NCI-H526 (cell line): ENCODE results near the gene PRKAR2B.
"Not testable (repeated sequence)": the region's sequence is repeated elsewhere in the genome, so short reads cannot be mapped to it uniquely, and the experiment has no call there.

Source experiments
- DNase-seq, 2 experiments: peaks; one replicate each; lab custom pipeline; 2025; lab: John Stamatoyannopoulos, UW

PRKAR2B gene

DNA sequence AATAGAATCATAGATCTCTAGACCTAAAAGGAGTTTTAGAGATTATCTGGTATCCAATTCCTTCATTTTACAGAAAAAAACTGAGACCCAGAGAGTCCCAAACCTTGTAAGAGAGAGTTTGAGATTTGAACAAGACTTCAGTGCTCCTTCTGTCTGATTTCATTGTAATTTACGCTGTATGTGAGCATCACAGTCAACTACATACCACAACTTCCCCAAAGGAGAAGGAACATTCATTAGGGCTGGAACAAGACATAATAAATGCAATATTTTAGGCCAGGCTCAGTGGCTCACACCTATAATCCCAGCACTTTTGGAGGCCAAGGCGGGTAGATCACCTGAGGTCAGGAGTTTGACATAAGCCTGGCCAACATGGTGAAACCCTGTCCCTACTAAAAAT, 17.3 kb upstream of the PRKAR2B start:
- DNase-seq = no peak

DNA sequence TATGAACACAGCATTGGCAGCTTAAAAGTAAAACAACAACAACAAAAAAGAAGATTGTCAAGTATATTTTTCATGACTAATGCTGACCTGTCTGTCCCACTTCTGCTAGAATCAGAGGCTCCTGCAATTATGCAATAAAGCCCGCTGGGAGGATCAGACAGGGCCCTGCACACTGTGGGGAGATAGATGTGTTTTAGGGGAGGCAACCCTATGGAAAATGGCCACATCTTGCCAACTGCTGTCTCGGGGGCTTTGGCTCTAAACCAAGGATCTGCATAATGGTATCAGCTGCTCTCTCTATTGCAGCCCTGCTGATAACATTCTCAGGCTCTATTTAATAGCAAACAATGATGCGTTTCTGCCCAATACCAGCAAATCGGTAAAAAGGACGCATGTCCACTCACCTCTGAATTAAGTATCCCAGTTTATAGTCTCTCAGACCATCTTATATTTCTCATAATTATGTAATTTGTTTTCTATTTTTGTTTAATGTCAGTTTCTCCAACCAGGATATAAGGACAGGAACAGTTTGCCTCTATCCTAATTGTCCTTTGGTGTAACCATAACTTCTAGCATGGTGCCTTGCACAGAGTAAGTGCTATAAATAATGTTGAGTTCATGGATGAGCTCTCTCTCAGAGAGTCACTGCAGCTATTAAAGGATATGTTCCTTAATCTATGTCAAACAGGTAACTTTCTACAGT, 15.3 kb upstream of the PRKAR2B start:
- no peak for DNase-seq

DNA sequence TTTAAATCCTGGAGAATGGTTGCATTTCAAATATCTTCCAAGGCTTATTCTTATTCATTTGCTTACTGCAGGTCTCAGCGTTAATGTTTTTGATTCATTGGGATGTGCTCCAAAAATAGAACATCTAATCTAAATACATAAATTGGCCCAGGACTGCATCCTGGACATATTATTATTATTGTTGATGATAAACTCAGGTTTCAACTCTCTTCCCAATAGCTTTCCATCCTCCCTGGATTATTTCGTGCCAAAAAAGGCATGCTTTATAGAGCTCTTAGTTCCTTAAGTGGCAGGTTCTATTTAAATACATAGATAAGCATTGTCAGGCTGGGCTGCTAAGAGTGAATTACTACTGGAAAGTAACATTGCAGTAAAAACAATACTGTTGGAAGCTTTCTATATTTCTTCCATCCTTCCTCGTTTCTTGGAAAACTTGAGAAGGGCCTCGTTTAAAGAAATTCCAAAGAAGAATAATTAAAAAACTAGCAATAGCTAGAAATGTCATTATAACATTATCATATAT, 14.7 kb upstream of the PRKAR2B start:
- DNase-seq = no peak

DNA sequence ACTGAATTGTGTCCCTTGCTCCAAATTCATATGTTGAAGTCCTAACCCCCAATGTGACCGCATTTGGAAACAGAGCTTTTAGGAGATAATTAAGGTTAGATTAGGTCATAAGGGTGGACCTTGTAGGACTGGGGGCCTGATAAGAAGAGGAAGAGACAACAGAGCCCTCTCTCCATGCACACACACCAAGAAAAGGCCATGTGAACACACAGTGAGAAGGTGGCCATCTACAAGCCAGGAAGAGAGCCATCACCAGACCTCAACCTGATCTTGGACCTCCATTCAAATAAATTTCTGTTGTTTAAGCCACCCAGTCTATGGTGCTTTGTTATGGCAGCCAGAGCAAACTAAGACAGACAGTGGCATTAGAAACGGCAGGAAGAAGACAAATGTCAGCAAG, 12.5 kb upstream of the PRKAR2B start:
- DNase-seq = no peak

DNA sequence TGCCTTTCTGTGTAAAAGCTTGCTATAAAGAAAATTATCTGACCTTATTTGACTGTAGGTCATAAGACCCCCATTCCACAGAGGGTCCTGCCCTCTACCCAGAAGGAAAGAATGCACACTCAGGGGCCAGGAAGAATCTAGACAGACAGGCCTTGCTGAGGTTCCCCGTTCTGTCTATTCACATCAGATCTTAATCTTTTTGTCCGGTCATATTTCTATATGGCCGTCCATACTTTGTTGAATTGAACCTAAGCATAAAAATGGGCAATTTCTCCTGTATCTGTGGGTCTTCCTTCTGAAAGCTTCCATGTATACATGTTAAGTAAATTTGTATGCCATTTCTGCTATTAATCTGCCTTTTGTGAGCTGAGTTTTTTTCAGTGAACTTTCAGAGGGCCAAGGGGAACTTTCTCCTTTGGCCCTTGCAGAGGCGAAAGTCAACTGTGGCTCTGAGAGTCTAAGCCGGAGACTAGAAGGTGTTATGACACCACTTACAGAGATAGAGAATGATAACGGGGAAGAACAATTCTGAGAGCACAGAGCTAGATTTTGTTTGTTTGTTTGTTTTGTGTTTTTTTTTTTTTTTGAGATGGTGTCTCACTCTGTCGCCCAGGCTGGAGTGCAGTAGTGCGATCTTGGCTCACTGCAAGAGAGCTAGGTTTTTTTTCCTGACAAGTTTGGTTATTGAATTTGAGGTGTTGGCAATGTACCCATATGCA, 11.6 kb upstream of the PRKAR2B start:
- no peak for DNase-seq

DNA sequence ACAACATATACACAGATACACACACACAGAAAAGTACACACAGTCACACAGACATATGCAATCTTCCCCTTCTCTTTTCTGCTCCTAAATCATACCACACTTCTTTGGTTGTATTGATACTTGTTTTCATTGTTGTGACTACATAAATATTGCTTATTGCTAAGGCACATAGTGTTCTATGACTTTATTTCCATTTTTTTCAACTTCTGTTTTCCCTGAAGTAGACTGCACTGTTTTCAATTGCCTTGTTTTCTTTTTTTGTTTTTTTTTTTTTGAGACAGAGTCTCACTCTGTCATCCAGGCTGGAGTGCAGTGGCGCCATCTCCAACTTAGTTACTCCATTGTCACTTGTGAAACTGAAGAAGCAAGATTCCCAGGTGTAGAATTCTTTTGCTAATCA, 10.0 kb upstream of the PRKAR2B start:
- no peak for DNase-seq

DNA sequence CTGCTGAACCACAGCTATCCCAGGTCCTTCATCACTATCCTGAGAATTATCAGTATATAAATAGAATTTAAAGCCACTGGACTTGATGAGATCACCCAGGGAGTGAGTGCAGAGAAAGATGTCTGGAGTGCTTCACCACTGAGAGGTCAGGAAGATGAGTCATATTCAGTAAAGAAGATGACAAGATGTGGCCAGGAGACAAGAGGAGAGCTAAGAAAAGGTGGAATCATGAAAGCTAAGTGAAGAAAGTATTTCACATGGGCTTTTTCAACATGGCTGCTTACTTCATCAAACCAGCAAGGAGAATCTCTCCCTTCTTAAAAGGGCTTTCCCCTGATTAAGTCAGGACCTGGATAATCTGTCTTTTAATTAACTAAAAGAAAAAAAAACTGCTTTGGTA, 9.1 kb upstream of the PRKAR2B start:
- no peak for DNase-seq

DNA sequence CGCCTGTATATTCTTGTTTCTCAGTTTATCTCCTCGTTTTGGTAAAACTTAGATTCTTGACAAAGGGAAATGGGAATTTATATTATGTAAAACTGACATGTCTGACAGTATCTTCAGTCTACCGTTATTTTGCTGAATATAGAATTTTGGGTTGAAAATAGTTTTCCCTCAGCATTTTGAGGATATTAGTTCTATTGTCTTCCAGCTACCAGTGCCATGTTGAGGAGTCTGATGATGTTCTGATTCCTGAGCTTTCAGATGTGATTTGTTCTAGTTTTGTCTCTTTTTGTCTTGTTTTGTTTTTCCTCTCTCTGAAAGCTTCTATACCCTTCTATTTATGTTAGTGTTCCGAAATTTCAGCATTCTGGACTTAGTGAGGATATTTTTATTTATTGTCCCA, 8.0 kb upstream of the PRKAR2B start:
- DNase-seq = no peak

DNA sequence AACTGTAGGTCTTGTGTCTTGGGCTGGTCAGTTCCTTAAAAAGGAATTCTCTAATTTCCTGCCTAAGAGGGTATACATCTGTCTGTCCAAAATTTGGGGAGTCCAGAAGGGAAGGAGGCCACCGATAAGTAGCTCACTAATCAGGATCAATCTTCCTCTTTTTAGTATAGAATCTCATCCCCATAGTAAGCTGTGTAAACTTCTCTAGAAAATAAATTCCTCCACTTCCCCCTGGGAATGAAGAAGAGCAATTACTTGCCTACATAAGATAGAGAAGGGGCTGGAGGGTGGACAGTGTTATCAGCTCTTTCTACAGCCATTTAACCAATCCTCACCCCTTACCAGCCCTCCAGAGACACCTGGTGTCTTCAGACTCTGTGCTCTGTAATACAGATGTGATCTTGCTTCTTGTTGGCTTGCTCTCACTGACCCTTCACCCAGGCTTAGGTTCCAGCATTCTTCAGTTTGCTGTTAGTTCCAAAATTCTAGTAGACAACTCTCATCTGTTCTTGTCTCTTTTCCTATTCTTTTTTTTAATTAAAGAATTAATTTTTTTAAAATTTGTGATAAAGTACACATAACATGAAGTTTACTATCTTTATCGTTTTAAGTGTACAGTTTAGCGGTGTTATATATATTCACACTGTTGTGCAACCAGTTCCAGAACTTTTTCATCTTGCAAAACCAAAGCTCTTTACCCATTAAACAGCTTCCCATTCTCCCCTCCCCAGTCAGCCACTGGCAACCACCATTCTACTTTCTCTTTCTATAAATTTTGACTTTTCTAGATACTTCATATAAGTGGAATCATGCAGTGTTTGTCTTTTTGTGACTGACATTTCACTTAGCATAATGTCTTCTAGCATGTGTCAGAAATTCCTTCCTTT, 6.5 kb upstream of the PRKAR2B start:
- DNase-seq = no peak

DNA sequence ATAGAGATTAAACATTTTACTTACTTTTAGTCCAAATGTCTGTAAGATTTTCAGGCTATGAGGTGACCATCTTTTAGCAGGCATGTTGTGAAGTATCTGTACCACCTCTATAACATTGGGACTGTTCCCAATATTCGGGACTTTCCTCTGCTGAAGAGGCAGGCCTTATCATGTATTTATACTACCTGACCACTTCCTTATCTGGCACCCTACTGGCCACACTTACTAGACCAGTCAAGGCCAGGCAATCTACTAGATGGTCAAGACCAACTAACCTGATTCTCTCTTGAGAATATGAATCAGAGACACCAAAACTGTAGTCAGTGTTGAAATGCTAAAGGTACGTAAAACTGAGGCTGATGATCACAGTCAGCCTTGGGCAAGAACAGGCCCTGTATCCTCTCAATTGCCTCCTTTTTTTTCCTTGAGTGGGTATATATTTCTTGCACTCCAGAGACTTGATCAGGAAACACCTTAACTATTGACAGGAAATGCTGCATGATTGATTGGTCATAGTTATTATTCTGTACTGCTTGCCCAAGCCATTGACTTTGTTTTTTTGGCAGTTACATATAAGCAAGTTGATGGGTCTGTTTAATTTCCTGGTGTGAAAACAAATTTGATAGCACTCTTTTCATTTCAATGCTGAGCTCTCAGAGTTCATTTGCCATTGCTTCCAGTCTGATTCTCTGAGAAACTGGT, 5.2 kb upstream of the PRKAR2B start:
- DNase-seq = no peak

DNA sequence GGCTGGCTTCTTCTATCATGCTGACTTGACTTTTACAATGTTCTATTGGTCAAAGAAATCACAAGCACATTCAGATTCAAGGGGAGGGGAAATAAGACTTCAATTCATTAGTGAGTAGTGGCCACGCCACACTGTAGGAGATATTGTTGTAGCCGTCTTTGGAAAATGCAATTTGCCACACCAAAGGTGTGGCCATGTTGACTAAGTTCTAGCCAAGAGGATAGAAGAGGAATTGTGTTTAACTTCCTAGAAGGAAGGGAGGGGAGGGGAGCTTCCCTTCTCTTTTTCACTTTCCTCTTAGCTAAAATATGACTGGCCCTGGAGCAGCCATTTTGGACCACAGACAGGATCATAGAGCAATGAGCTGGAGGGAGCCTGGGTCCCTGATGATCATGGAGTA, 3.4 kb upstream of the PRKAR2B start:
- no peak for DNase-seq

DNA sequence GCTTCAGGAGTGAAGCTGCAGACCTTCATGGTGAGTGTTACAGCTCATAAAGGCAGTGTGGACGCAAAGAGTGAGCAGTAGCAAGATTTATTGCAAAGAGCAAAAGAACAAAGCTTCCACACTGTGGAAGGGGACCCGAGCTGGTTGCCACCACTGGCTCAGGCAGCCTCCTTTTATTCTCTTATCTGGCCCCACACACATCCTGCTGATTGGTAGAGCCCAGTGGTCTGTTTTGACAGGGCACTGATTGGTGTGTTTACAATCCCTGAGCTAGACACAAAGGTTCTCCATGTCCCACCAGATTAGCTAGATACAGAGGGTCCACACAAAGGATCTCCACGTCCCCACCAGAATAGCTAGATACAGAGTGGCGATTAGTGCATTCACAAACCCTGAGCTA, 2.7 kb upstream of the PRKAR2B start:
- not testable (repeated sequence) for DNase-seq

DNA sequence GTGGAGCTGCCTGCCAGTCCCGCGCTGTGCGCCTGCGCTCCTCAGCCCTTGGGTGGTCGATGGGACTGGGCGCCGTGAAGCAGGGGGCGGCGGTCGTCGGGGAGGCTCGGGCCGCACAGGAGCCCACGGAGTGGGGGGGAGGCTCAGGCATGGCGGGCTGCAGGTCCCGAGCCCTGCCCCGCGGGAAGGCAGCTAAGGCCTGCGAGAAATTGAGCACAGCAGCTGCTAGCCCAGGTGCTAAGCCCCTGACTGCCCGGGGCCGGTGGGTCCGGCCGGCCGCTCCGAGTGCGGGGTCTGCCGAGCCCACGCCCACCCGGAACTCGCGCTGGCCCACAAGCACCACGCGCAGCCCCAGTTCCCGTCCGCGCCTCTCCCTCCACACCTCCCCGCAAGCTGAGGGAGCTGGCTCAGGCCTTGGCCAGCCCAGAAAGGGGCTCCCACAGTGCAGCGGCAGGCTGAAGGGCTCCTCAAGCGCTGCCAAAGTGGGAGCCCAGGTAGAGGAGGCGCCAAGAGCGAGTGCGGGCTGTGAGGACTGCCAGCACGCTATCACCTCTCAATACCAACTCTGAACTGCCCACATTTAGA, 2.1 kb upstream of the PRKAR2B start:
- not testable (repeated sequence) for DNase-seq

DNA sequence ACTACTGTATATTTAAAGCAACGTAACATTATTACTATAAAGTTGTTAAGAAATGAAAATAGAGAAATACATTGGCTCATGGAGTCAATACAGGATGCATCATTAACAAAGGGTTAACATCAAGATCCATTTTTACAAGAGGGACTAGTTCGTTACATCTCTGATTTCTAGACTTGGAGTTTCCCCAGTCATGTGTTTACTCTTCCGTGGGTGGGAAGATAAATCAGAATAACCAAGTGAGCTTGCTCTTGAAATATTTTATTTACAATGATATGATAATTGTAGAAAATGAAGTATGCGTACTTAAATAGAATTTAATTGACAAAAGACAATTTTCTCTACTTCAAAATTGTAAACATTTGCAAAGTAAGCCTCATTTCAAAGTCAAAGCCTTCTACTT, 1.0 kb upstream of the PRKAR2B start:
- peak in 1 of 2 experiments; percentile 10 for DNase-seq

DNA sequence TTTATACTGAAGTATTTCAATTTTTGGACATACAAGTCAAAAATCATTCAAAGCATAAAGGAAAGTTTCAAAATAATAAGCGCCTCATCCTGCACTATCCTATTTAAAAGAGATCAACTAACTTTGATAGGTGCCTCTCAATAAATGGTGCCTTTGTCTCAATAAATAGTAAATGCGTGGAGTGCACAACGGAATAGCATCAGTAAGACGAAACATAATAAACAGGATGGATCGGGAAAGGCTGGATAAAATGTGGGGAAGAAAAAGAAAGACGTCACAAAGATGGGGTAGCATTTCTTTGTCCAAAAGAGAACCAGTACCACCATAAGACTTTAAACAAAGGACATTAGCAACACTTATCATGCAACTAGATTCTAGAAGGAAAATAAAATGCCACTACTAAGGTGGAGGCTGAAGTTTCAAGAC, 571 bp upstream of the PRKAR2B start:
- DNase-seq = peak; percentile 67 to 70

DNA sequence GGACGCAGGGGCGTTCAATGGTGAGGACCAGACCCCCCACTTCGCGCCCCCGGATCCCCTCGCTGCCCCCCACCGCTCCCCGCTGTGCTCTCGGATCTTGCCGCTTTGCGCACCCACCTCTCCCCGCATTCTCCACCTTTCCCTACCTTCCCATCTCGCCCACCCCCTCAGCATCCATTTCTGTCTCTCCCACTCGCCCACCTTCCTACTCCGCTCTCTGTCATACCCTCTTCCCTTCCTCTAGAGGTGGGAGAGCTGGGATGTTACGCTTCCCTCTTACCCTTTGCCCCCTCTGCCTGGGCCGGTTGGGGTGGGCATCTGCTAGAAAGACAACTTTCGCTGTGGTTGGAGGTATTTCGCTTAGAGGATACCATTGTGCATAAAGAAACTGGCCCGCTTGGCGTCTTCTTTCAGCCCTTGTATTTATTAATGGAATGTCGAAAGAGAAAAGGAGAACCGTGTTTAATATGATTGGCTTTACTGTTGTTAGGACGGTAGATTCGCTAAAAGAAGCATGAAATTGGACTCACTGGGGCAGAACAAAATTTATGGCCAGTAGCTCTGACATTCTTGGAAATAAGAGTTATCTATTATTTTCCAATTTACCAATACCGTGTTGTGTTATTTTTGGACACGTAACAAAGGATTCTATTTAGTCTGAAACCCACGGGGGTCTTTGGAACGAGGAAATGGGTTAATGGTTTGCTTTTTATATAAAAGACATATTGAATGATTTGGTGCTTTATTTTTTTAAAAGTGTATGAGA, 873 bp downstream of the PRKAR2B start:
- DNase-seq = peak; percentile 44 to 56

DNA sequence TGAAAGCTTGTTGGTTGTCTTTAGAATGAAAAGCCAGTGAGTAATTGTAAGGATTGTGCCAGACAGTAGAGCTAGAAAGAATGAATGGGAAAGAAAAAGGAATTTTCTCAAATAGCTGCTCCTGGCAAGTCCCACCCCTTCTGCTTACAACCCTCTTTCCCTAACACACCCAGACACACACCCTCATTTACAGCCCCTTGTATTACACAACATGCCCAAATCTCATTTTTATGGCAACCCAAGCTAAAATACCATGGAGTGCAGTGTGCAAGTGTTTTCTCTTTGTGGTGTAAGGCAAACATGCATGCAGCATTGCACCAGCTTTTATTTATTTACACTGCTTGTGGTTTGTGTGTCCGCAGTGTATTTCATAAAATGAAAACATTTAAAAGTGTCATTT, 1.5 kb downstream of the PRKAR2B start:
- DNase-seq = peak in 1 of 2 experiments; percentile 23

DNA sequence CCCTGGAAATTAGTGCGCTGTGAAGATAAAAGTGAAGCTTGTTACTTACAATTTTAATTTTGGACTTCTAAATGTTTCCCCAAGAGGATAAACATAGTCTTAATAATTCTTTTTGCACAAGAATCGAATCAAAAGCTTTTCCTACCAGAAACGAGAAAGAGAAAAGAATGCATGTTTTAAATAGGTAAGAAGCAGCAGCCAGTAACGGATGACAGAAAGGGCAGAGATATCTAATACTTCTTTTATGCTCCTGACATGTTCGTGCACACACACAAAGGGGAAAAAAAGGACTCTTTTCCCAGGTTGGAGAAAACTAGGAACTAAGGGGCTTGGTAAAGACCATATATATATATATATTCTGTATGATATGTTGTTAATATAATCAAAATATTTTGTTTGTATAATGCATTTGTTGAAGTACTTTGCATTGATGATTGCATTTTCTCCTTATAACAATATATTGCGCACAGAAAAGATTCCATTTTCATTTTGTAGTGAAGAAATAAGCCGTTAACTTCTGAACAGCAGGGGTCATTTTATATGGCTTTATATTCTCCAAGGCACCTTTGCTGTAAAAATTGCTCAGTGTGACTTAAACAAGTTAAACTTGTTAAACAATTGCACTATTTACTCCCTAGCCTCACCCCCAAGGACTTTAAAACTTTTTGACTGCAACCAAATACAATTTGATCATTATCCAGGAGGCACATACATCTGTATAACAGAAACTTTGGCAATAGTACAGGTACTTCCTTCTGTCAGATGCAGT, 2.2 kb downstream of the PRKAR2B start:
- DNase-seq = peak; percentile 4 to 11

DNA sequence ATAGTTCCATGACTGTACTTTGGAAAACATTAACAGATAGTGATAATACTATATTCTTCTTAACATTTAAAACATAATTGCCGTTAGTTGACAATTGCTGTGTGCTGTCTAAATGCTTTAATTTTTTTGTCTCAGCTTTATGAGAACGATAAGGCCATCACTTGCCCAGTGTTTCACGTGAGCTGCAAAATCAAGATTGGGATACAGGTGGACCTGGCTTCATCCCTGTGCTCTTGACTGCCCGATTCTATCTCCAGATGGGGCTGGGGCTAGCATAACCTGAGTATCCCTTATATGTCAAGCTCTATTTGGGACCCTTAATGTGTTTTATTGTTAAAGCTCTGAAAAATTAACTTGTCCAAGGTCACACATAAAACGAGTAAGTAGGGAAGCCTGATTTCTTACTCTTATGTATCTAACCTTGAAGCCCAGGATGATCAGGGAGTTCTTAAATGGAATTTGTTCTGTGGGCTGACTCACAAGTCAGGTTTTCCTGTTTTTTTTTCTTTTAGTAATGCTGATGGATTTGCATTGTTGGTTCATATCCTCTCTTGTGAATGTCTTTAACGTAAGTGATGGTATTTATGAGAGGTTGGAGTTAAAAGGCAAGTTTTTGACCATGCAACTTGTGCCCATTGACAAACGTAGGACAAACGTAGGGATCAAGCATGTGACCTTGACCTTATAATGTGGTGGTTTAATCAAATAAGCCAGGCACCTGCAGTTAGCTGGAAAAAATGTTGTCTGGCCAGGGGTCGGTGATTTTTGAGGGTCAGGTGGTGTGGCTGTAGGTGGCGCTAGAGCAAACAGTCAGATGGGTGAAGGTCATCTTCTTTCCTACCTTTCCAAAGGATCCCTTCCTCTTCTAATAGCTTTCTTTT, 3.6 kb downstream of the PRKAR2B start:
- DNase-seq = no peak
